Hepatocyte (in vitro differentiated cells): ENCODE results near the gene ATP4A.

ENCODE experiments used
- EZH2 ChIP-seq: fragments of 200-600 bp; sonication (generic); IDR thresholded peaks from 2 replicates; pipeline ENCODE4 v1.6.1; 2016; ENCODE audit warnings: antibody characterized with exemption, mild to moderate bottlenecking, borderline replicate concordance
- TF ChIP-seq, protein P1 (sequence below): fragments of 200-600 bp; sonication (generic); IDR thresholded peaks from 2 replicates; pipeline ENCODE4 v1.5.1; 2016; ENCODE audit warnings: antibody characterized with exemption, mild to moderate bottlenecking; ENCODE audit not compliant: poor library complexity

DNA sequence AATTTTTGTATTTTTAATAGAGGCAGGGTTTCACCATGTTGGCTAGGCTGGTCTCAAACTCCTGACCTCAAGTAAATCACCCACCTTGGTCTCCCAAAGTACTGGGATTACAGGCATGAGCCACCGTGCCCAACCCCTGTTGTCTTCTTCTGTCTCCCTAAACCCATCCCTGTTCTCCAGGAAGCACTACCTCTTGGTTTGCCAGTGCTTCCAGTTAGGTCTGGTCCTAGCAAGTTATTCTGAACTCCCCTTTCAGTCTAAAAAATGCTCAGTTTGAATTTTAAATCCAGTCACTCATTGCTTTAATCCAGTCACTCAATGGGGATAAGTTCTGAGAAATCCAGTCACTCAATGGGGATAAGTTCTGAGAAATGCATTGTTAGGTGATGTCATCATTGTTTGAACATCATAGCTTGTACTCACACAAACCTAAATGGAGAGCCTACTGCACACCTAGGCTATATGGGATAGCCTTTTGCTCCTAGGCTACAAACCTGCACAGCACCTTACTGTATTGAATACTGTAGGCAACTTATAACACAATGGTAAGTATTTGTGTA is 8.0 kb upstream of the ATP4A start:
- TF ChIP-seq, protein P1, sequence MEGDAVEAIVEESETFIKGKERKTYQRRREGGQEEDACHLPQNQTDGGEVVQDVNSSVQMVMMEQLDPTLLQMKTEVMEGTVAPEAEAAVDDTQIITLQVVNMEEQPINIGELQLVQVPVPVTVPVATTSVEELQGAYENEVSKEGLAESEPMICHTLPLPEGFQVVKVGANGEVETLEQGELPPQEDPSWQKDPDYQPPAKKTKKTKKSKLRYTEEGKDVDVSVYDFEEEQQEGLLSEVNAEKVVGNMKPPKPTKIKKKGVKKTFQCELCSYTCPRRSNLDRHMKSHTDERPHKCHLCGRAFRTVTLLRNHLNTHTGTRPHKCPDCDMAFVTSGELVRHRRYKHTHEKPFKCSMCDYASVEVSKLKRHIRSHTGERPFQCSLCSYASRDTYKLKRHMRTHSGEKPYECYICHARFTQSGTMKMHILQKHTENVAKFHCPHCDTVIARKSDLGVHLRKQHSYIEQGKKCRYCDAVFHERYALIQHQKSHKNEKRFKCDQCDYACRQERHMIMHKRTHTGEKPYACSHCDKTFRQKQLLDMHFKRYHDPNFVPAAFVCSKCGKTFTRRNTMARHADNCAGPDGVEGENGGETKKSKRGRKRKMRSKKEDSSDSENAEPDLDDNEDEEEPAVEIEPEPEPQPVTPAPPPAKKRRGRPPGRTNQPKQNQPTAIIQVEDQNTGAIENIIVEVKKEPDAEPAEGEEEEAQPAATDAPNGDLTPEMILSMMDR, result no peak
- no peak for TF ChIP-seq EZH2
